ENCODE results near the gene TMEM178B. TPM values are rescaled to one million over a fixed set of nuclear protein-coding genes. Genes with fewer than 3 reads are reported as not detected.

Gene TMEM178B
- total and polyA plus RNA-seq, 10 of the 15 experiments (the other 5 are each of a cell fraction or from before 2014, with no cell fraction given) = 0.01 to 1.1 (median 0.04) TPM; not detected in 2

DNA sequence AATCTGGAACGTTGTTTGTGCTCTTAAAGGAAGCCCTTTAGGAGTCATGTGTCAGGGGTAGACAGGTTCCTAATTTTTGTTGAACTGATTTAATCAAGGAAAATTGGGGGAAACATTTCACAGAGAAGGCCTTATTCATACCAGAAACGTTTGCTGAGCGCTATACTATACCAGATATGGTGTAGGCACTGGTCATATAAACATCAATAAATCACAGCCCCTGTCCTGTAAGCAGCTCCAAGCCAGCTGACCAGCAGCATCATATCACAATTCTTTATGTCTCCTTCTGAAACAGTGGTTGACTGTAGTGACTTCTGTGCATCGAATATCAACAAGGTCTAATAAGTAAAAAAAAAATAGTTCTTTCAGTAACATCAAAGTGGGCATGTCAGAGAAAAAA, 1.1 kb downstream of the TMEM178B start:
- ATAC-seq = no peak
- Histone ChIP-seq H3K9me3 (replicated peaks; ENCODE audit: control insufficient read depth, insufficient read depth, low read length) (no peaks in the 10 kb centered on the region), H3K79me2 (ENCODE audit: control insufficient read depth, insufficient read depth, low read length) (no peaks in the 10 kb centered on the region), H2AFZ (ENCODE audit: control insufficient read depth, low read depth, low read length) (no peak overlapping the region), H3K27me3 (replicated peaks in 1 of 2; ENCODE audit: control insufficient read depth in 2 of 2, insufficient read depth in 2 of 2, low read length in 1 of 2) (peaks cover 3 to 24% of the 10 kb centered on the region in 2 experiments), H3K36me3 (ENCODE audit: control insufficient read depth in 2 of 2, insufficient read depth in 2 of 2, low read length in 1 of 2) (no peaks in the 10 kb centered on the region), H4K20me1 (ENCODE audit: control insufficient read depth, insufficient read depth) (no peaks in the 10 kb centered on the region), H3K9ac (ENCODE audit: control insufficient read depth, insufficient read depth, low read length) (no peak overlapping the region), H3K27ac (ENCODE audit: control insufficient read depth, insufficient read depth) (no peak overlapping the region), H3K4me3 (no peak overlapping the region), H3K4me1 (ENCODE audit: control insufficient read depth, insufficient read depth, low read length) (no peaks in the 10 kb centered on the region), H3K4me2 (ENCODE audit: control insufficient read depth, insufficient read depth) (no peak overlapping the region)
- POLR2A ChIA-PET = no interaction called here
- WGBS (ENCODE audit: insufficient coverage, insufficient replicate concordance, low lambda C conversion rate, missing lambda C conversion rate) = 14% methylated on average over 4 of the region's 4 CpGs
- TF ChIP-seq ZBTB4 (CRISPR knock-in tag; IDR thresholded peaks at IDR 0.05) (no peak), LARP7 (IDR thresholded peaks at IDR 0.05) (no peak), MTA2 (IDR thresholded peaks at IDR 0.05; ENCODE audit: low read depth) (no peak), SMARCA5 (IDR thresholded peaks at IDR 0.05) (no peak)
- no peak for DNase-seq (ENCODE audit: low read depth, low spot score)
- intact Hi-C loops (cut with micrococcal nuclease; ENCODE audit: unreplicated experiment) = loop anchor here (5.0 kb wide), 2 partner anchors 147 to 457 kb away; no protein-coding TSS in a partner anchor
- no peak for FAIRE-seq
- no TSS peak for BruUV-seq (replicated peaks)
- in situ Hi-C loops (cut with MboI) = no loop called here
- SMC1A ChIA-PET (ENCODE audit: uncharacterized antibody, unreplicated experiment) = no interaction called here
- CTCF ChIA-PET = no interaction called here
- RAD21 ChIA-PET (ENCODE audit: unreplicated experiment) = interaction anchor here (0.8 kb wide), 1 partner anchor 115 kb away, joined by 3 read pairs; no protein-coding TSS in a partner anchor

DNA sequence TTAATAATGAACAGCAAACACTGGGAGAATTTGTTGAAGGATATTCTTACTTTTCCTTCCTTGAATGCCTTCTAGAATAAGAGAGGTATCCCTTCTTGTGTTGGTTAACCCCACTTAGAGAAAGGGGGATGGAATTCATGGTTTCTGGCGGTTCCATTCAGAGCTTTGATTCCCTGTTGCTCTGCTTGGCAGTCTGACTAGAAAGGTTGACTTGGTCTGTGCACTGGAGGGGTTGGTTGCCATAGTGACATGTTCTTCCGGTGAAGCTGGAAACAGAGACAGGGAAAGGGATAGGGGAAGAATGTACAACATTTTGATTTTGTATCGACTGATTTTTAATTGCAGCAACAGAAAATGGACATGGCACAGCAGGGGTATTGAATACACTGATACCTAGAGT, 2.5 kb downstream of the TMEM178B start:
- FAIRE-seq = no peak
- ChIA-PET POLR2A (no interaction called here), SMC1A (ENCODE audit: uncharacterized antibody, unreplicated experiment) (interaction anchor here (1.1 kb wide), 1 partner anchor 147 kb away, joined by 3 read pairs; no protein-coding TSS in a partner anchor), RAD21 (ENCODE audit: unreplicated experiment) (no interaction called here), CTCF (no interaction called here)
- Histone ChIP-seq H3K9me3 (replicated peaks; ENCODE audit: control insufficient read depth, insufficient read depth, low read length) (no peaks in the 10 kb centered on the region), H3K27me3 (replicated peaks in 1 of 2; ENCODE audit: control insufficient read depth in 2 of 2, insufficient read depth in 2 of 2, low read length in 1 of 2) (peaks cover 3 to 22% of the 10 kb centered on the region in 2 experiments), H3K36me3 (ENCODE audit: control insufficient read depth in 2 of 2, insufficient read depth in 2 of 2, low read length in 1 of 2) (no peaks in the 10 kb centered on the region), H3K4me1 (ENCODE audit: control insufficient read depth, insufficient read depth, low read length) (no peaks in the 10 kb centered on the region), H2AFZ (ENCODE audit: control insufficient read depth, low read depth, low read length) (no peak overlapping the region), H3K4me2 (ENCODE audit: control insufficient read depth, insufficient read depth) (no peak overlapping the region), H3K27ac (ENCODE audit: control insufficient read depth, insufficient read depth) (no peak overlapping the region), H3K9ac (ENCODE audit: control insufficient read depth, insufficient read depth, low read length) (no peak overlapping the region), H4K20me1 (ENCODE audit: control insufficient read depth, insufficient read depth) (no peaks in the 10 kb centered on the region), H3K79me2 (ENCODE audit: control insufficient read depth, insufficient read depth, low read length) (no peaks in the 10 kb centered on the region), H3K4me3 (no peak overlapping the region)
- no peak for ATAC-seq
- DNase-seq (ENCODE audit: low read depth, low spot score) = no peak
- TF ChIP-seq, protein P1, sequence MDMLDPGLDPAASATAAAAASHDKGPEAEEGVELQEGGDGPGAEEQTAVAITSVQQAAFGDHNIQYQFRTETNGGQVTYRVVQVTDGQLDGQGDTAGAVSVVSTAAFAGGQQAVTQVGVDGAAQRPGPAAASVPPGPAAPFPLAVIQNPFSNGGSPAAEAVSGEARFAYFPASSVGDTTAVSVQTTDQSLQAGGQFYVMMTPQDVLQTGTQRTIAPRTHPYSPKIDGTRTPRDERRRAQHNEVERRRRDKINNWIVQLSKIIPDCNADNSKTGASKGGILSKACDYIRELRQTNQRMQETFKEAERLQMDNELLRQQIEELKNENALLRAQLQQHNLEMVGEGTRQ (IDR thresholded peaks at IDR 0.05; ENCODE audit: borderline replicate concordance, low read depth, low read length) = no peak
- TF ChIP-seq YY1 (IDR thresholded peaks at IDR 0.05; ENCODE audit: low read depth, low read length) (no peak), POU2F2 (IDR thresholded peaks at IDR 0.05; ENCODE audit: borderline replicate concordance, low read depth, low read length) (no peak), IRF5 (IDR thresholded peaks at IDR 0.05; ENCODE audit: borderline replicate concordance) (no peak), JUNB (IDR thresholded peaks at IDR 0.05) (no peak), IRF4 (IDR thresholded peaks at IDR 0.05; ENCODE audit: low read depth, low read length) (no peak), ZNF24 (IDR thresholded peaks at IDR 0.05) (no peak), STAT3 (IDR thresholded peaks at IDR 0.05; ENCODE audit: low read depth, low read length) (no peak)
- BruUV-seq (replicated peaks) = no TSS peak
- WGBS (ENCODE audit: insufficient coverage, insufficient replicate concordance, low lambda C conversion rate, missing lambda C conversion rate) = 21% methylated on average over 3 of the region's 3 CpGs
- intact Hi-C loops (cut with micrococcal nuclease; ENCODE audit: unreplicated experiment) (loop anchor here (5.0 kb wide), 1 partner anchor 456 kb away; no protein-coding TSS in a partner anchor), in situ Hi-C loops (cut with MboI) (no loop called here)

All from GM12878 (cell line).